ENCODE measurements around the gene HSPA12B.

The HSPA12B gene

DNA sequence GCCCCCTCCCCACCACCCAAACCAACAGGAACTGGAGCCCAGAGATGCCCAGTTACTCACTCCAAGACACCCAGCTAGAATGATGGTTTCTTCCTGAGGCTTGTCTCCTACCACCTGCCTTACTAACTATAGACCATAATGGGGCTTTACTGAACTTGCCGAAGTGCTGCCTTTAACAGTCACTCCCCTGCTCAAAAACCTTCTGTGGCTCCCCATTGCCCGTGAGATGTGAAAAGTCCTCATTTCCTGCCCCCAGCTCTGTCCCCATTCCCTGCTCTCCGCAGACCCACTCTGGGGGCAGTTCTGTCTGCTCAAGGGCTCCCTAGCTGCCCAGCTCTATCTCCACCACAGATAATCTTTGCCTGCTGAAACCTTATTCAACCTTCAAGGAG is 25.0 kb upstream of the HSPA12B start (continued):
- no peak for TF ChIP-seq TSHZ2 (CRISPR knock-in tag; IDR thresholded peaks at IDR 0.05)
- no peak for TF ChIP-seq PATZ1 (CRISPR knock-in tag; IDR thresholded peaks at IDR 0.05; ENCODE audit: borderline replicate concordance)

GRCh38 chr20:3710011-3710466 is 22.4 kb upstream of the HSPA12B start:
- TF ChIP-seq ISL1 (CRISPR knock-in tag; IDR thresholded peaks at IDR 0.05): no peak
- no peak for TF ChIP-seq BACH2 (CRISPR knock-in tag; IDR thresholded peaks at IDR 0.05; ENCODE audit: borderline replicate concordance)
- no peak for TF ChIP-seq TOX (CRISPR knock-in tag; IDR thresholded peaks at IDR 0.05; ENCODE audit: borderline replicate concordance)
- no peak for TF ChIP-seq PPARA (CRISPR knock-in tag; IDR thresholded peaks at IDR 0.05; ENCODE audit: borderline replicate concordance)
- no peak for TF ChIP-seq RARB (CRISPR knock-in tag; IDR thresholded peaks at IDR 0.05)
- TF ChIP-seq CSRNP3 (CRISPR knock-in tag; IDR thresholded peaks at IDR 0.05): no peak
- TF ChIP-seq PATZ1 (CRISPR knock-in tag; IDR thresholded peaks at IDR 0.05; ENCODE audit: borderline replicate concordance): no peak
- TF ChIP-seq GLIS3 (CRISPR knock-in tag; IDR thresholded peaks at IDR 0.05): no peak
- no peak for TF ChIP-seq ZNF565 (CRISPR knock-in tag; conservative IDR thresholded peaks at IDR 0.05; ENCODE audit: low read depth)
- TF ChIP-seq ZC3H10 (CRISPR knock-in tag; IDR thresholded peaks at IDR 0.05): no peak
- TF ChIP-seq CREB5 (CRISPR knock-in tag; IDR thresholded peaks at IDR 0.05; ENCODE audit: low read depth): no peak
- no peak for TF ChIP-seq TCF4 (CRISPR knock-in tag; IDR thresholded peaks at IDR 0.05; ENCODE audit: borderline replicate concordance)
- no peak for TF ChIP-seq ZNF70 (CRISPR knock-in tag; IDR thresholded peaks at IDR 0.05)
- no peak for TF ChIP-seq OSR1 (CRISPR knock-in tag; IDR thresholded peaks at IDR 0.05)
- TF ChIP-seq SNAI2 (CRISPR knock-in tag; IDR thresholded peaks at IDR 0.05): no peak
- no peak for TF ChIP-seq CSDC2 (CRISPR knock-in tag; IDR thresholded peaks at IDR 0.05)
- ATAC-seq: no peak

GRCh38 chr20:3710703-3711483 is 21.6 kb upstream of the HSPA12B start:
- peak; percentile 84 for ATAC-seq
- TF ChIP-seq BACH2 (CRISPR knock-in tag; IDR thresholded peaks at IDR 0.05; ENCODE audit: borderline replicate concordance) (no peak), GLIS3 (CRISPR knock-in tag; IDR thresholded peaks at IDR 0.05) (no peak), ZFP30 (CRISPR knock-in tag; IDR thresholded peaks at IDR 0.05) (no peak), ZFP3 (CRISPR knock-in tag; IDR thresholded peaks at IDR 0.05) (no peak)

All from SK-N-SH treated with all-trans-retinoic acid at 6 μM for 48 hours (cell line).